Tibial artery (tissue), 4 donors: ENCODE results near the gene ST3GAL5.

Source experiments
- DNase-seq, 2 donors: peaks; one replicate each; pipeline ENCODE4 v3.0.0-alpha.2; 2019
- H3K27ac ChIP-seq, 2 donors: fragments of 200-600 bp; sonication (generic) in 1 of 2; 1 replicate in 1 of 2; 2 replicates in 1 of 2; pipeline ENCODE4 v1.5.1; 2018 to 2019; ENCODE audit warnings: mild to moderate bottlenecking in 1 of 2
- H3K27me3 ChIP-seq, 2 donors: fragments of 200-600 bp; sonication (generic) in 1 of 2; one replicate each; pipeline versions ENCODE4 v1.5.1 to v1.6.0; 2016 to 2019
- H3K36me3 ChIP-seq, 3 donors: fragments of 200-600 bp; sonication (generic) in 2 of 3; one replicate each; pipeline ENCODE4 v1.5.1; 2016 to 2019; ENCODE audit warnings: mild to moderate bottlenecking in 2 of 3
- H3K4me1 ChIP-seq, 4 donors: fragments of 200-600 bp; sonication (generic) in 2 of 4; 1 replicate in 3 of 4; 2 replicates in 1 of 4; pipeline ENCODE4 v1.5.1; 2016 to 2019
- H3K4me3 ChIP-seq, 2 donors: fragments of 200-600 bp; sonication (generic) in 1 of 2; 1 replicate in 1 of 2; 2 replicates in 1 of 2; pipeline ENCODE4 v1.5.1; 2018 to 2019; ENCODE audit warnings: mild to moderate bottlenecking in 2 of 2
- H3K9me3 ChIP-seq, 3 donors: fragments of 200-600 bp; sonication (generic) in 1 of 3; one replicate each; pipeline ENCODE4 v1.5.1; 2016 to 2019
- intact Hi-C: fragments of 100-400 bp; cut with DNase I; formaldehyde crosslinking; loops from one replicate; pipeline ENCODE4 v1.15.0; 2023; ENCODE audit warnings: low total_unique reads
- TF ChIP-seq, protein P1 (sequence below), 2 experiments: fragments of 200-600 bp in 1 of 2; fragments of 450-650 bp in 1 of 2; IDR thresholded peaks; one replicate each; pipeline ENCODE4 v1.5.1; 2017 to 2019; ENCODE audit warnings: antibody characterized with exemption in 2 of 2, mild to moderate bottlenecking in 1 of 2, moderate library complexity in 1 of 2

The ST3GAL5 gene

DNA sequence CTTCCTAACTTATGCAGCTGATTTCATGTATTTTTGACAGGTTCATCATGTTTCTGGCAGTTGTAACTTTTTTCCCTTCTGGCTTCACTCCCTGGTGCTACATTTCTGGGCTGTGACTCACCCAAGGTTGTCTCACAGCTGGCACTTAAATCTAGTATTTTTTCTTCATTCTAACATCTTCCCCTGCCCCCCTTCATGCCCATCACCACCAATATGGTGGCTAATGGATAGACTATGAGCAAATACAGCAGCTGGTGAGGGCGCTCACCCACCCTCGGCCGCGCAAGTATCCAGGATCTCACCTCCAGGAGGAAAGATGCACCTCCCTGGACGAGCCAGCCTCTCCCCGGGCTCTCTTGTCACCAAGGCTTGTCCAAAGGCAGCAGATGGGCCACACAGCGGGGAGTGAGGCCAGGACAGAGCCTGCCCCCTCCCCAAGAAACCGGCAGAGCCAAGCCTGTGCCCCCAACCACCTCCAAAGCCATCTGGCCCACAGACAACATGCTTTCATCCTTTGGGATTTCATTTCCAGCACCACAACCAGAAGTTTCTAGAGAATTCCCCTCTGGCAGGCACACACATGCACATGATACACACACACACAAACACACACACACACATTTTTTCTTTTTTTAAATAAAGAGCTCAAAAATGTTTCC, 95.9 kb downstream of the ST3GAL5 start:
- Histone ChIP-seq H3K4me3 (no peak overlapping the region), H3K9me3 (no peaks in the 10 kb centered on the region), H3K27me3 (no peaks in the 10 kb centered on the region), H3K27ac (peak overlapping the region; percentile 69 to 85), H3K36me3 (peaks cover 8 to 30% (median 15%) of the 10 kb centered on the region in 3 donors), H3K4me1 (peaks cover 0 to 92% (median 70%) of the 10 kb centered on the region in 4 donors)
- intact Hi-C loops: loop anchor here (10.0 kb wide), 1 partner anchor 48 kb away; no protein-coding TSS in a partner anchor
- TF ChIP-seq, protein P1, sequence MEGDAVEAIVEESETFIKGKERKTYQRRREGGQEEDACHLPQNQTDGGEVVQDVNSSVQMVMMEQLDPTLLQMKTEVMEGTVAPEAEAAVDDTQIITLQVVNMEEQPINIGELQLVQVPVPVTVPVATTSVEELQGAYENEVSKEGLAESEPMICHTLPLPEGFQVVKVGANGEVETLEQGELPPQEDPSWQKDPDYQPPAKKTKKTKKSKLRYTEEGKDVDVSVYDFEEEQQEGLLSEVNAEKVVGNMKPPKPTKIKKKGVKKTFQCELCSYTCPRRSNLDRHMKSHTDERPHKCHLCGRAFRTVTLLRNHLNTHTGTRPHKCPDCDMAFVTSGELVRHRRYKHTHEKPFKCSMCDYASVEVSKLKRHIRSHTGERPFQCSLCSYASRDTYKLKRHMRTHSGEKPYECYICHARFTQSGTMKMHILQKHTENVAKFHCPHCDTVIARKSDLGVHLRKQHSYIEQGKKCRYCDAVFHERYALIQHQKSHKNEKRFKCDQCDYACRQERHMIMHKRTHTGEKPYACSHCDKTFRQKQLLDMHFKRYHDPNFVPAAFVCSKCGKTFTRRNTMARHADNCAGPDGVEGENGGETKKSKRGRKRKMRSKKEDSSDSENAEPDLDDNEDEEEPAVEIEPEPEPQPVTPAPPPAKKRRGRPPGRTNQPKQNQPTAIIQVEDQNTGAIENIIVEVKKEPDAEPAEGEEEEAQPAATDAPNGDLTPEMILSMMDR (IDR thresholded peaks at IDR 0.05): no peak
- peak; percentile 46 to 75 for DNase-seq

DNA sequence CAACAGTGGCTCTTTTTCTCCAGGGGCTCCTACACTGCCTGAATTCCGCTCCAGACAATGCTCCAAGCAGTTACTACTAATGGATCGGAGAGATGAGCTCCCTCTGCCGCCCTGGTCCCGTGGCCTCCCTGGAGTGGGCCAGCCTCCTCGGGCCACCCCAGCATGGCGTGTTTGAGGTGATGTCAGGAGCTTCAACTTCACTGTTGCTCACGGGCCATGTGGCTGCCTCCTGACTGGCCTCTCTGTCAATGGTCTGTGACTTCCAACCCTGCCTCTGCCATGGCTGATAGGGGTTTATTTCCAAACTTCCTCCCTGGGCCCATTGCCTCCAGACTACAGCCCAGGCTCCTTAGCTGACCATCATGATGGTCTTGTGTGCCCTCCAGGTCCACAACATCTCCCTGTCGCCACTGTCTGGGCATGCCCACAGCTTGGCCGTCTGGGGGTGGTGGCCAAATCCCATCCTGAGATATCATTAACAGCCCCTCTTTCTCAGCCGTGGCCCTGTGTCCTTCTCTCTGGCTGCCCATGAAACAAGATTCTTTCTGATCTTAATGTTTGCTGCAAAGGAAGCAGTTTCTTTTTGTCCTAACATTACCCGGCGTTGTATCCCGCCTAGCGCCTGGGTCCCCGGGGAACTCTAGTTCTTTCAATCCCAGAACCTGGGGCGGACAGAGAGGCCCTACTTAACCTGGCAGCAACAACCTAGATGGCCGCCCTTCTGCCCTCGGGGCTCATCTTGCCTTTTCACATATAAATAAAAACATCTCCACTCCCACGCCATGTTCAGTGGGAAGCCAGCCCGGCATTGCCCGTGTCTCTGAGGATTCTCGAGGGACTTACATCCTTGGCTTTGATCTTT, 96.9 kb downstream of the ST3GAL5 start:
- intact Hi-C loops: loop anchor here (10.0 kb wide), 1 partner anchor 47 kb away; no protein-coding TSS in a partner anchor
- H3K27ac ChIP-seq: peak overlapping the region; percentile 69 to 85

DNA sequence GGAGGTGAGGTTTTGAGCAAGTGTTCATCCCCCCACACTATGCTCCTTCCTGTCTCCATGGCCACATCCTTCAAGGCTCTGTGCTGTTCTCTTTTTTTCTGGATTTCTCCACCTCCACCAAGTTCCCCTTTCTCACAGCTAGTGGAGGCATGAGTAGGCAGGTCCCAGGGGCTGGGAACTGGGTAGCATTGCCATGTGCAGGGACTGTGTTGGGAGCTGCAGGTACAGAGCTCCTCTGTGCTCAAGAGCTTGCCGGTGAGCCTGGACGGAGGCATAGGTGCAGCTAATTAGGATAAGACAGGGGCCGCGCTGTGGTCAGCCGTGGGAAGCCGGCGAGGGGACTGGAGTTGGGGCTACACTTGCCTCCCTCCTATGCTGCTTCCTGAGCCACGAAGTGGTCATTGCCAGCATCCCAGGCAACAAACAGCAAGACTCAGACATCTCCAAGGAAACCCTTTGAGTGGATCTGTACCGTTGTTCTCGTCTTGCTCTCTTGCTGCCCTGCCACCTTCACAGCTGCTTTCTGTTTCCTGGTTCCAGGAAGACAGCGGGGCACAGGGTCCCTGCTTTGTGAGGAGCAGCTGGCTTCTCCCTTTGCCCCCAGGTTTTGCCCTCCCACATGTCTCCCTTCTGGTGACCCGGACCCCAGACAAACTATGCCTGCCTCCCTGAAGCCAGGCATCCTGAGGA, 98.1 kb downstream of the ST3GAL5 start:
- peaks cover 0 to 92% (median 68%) of the 10 kb centered on the region in 4 donors for H3K4me1 ChIP-seq

More for the DNA sequence above, 96.9 kb downstream of the ST3GAL5 start:
- DNase-seq: peak; percentile 48 to 77
- TF ChIP-seq, protein P1 (IDR thresholded peaks at IDR 0.05): no peak
- no peaks in the 10 kb centered on the region for H3K9me3 ChIP-seq
- H3K4me1 ChIP-seq: peaks cover 0 to 92% (median 69%) of the 10 kb centered on the region in 4 donors
- H3K27me3 ChIP-seq: no peaks in the 10 kb centered on the region
- peaks cover 16 to 40% (median 25%) of the 10 kb centered on the region in 3 donors for H3K36me3 ChIP-seq
- H3K4me3 ChIP-seq: no peak overlapping the region

DNA sequence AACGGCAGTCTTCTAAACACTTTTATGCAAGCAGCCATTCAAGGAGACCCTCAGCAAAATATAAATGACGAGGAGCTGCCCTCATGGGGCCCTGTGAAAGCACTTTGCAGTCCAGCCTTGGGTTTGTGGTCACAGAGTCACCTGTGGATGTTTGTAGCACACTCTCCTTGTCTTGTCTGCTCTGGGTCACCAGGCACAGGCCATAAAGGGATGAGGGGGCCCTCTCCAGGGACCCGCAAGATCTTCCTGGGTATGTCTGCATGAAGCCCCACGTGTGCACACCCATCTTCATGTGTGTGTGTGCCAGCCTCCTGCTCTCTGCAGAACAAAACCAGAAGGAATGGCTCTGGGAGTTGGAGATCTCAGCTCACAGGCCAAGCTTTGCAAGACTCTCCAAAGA, 98.8 kb downstream of the ST3GAL5 start:
- Histone ChIP-seq H3K36me3 (peaks cover 24 to 50% (median 31%) of the 10 kb centered on the region in 3 donors), H3K4me1 (peaks cover 0 to 92% (median 68%) of the 10 kb centered on the region in 4 donors), H3K4me3 (no peak overlapping the region), H3K9me3 (no peaks in the 10 kb centered on the region), H3K27me3 (no peaks in the 10 kb centered on the region), H3K27ac (peak overlapping the region in 1 of 2 donors; percentile 85)
- intact Hi-C loops: loop anchor here (10.0 kb wide), 1 partner anchor 45 kb away; no protein-coding TSS in a partner anchor
- TF ChIP-seq, protein P1 (IDR thresholded peaks at IDR 0.05): no peak
- peak in 1 of 2 donors; percentile 54 for DNase-seq

More for the DNA sequence above, 98.1 kb downstream of the ST3GAL5 start:
- TF ChIP-seq, protein P1 (IDR thresholded peaks at IDR 0.05): no peak
- intact Hi-C loops: loop anchor here (10.0 kb wide), 1 partner anchor 46 kb away; no protein-coding TSS in a partner anchor
- Histone ChIP-seq H3K4me3 (no peak overlapping the region), H3K27me3 (no peaks in the 10 kb centered on the region), H3K27ac (peak overlapping the region; percentile 69 to 85), H3K36me3 (peaks cover 24 to 48% (median 31%) of the 10 kb centered on the region in 3 donors), H3K9me3 (no peaks in the 10 kb centered on the region)
- peak in 1 of 2 donors; percentile 66 for DNase-seq

DNA sequence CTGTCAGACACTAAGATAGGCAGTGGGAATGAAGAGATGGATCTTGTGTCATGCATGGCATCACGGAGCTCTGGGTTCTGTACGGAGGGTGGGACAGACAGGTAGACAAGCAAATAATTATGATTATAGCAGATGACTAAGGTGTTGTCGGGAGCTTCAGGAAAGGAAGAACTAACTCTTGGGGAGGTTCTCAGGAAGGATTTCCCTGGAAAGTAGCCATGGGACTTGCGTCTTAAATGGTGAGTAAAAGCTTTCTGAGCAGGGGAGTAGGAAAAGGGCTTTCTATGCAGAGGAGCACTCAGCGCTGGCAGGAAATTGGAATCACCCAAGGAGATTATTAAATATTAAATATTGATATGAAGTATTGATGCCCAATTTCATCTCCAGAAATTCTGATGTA, 99.5 kb downstream of the ST3GAL5 start:
- no peaks in the 10 kb centered on the region for H3K9me3 ChIP-seq
- H3K4me1 ChIP-seq: peaks cover 0 to 92% (median 68%) of the 10 kb centered on the region in 4 donors
- H3K27me3 ChIP-seq: no peaks in the 10 kb centered on the region
- no peak for DNase-seq
- no peak overlapping the region for H3K4me3 ChIP-seq
- TF ChIP-seq, protein P1 (IDR thresholded peaks at IDR 0.05): no peak
- peak overlapping the region in 1 of 2 donors; percentile 71 for H3K27ac ChIP-seq
- intact Hi-C loops: no loop called here
- H3K36me3 ChIP-seq: peaks cover 24 to 57% (median 31%) of the 10 kb centered on the region in 3 donors
